ENCODE measurements around the gene CSRNP2.

Gene CSRNP2

DNA sequence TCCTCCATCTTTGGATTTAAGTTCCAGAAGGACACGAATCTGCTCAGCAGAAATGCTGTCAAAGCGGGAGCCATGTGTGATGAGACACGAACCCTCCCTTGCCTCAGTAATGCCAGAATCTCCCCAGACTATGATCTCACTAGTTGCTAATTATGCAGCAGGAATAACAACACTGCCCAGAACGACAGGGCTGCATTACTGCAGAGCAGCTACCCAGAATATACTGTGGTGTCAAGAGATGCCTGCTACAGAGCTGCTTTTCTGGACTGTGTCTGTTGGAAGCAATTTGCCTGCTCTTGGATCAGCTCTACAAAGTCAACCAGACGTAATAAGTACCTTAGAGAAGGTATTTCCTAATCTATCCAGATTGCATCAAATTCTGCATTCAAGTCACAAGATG is 5.5 kb downstream of the CSRNP2 start:
- DNase-seq = no peak

- no peak for DNase-seq
Measured at GRCh38 chr12:51076236-51076930, 7.0 kb downstream of the CSRNP2 start.

- DNase-seq = no peak
Measured at GRCh38 chr12:51075390-51075789, 8.0 kb downstream of the CSRNP2 start.

- no peak for DNase-seq
Measured at GRCh38 chr12:51071663-51072062, 11.7 kb downstream of the CSRNP2 start.

DNA sequence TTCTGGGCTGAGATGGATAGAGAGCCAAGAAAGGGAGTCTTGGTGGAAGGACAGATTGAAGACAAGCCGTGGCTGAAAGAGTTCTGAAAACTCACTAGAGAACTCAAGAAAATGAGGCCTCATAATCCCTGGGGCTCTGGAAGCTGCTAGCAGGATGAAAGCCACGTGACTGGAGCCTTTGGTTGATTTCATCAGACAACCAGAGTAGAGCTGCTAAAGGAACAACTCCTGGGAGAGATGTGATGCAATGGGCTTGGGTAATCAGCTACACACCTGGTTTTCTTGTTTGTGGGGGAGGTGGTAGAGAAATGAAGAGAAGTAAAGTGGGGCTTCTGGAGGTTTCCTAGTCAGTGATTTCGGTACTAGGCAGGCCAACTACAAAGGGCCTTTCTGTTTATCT is 13.4 kb downstream of the CSRNP2 start:
- no peak for DNase-seq

DNA sequence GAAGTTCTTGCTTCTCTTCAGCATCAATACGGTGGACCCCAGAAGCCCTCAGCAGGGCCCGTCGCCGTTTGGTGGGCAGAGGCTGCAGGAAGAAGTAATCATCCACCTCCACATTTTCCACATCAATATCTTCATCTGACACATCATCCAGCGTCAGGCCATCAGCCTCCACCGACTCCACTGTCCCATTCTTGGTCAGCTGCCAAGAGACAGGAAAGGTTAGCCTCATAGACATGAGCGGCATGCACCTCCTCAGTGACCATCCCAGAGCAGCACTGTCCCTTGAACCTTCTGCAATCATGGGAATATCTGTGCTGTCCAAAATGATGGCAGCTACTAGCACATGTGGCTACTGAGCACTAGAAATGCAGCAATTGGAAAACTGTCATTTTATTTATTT is 15.6 kb downstream of the CSRNP2 start:
- no peak for DNase-seq

DNA sequence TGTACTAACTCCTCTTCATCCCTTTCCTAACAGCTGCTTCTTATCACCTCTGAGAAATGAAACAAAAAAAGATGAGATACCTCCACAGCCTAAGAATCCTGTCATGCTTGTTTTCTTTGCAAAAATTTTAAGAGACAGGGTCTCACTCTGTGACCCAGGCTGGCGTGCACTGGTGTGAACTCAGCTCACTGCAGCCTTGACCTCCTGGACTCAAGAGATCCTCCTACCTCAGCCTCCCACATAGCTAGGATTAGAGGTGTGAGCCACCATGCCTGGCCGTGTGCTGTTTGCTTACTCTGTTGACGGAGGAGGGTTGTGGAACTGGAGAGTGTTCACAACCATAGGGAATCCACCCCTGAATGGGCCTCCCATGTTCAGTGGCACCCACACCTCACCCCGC is 16.2 kb downstream of the CSRNP2 start:
- DNase-seq = no peak

DNA sequence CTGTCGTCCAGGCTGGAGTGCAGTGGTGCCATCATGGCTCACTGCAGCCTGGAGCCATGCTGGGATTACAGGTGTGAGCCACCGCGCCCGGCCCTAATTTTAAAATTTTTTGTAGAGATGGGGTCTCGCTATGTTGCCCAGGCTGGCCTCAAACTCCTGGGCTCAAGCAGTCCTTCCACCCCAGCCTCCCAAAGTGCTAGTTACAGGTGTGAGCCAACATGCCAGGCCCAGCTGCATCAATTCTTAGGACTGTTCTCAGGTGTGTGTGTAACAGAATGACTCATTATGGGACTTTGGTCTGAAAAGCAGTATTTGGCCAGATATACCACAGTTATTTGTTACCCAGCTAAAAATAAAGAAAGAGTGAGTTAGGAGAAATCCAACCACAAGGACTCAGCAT is 17.9 kb downstream of the CSRNP2 start:
- no peak for DNase-seq

GRCh38 chr12:51062631-51063397 is 20.6 kb downstream of the CSRNP2 start:
- no peak for DNase-seq

DNA sequence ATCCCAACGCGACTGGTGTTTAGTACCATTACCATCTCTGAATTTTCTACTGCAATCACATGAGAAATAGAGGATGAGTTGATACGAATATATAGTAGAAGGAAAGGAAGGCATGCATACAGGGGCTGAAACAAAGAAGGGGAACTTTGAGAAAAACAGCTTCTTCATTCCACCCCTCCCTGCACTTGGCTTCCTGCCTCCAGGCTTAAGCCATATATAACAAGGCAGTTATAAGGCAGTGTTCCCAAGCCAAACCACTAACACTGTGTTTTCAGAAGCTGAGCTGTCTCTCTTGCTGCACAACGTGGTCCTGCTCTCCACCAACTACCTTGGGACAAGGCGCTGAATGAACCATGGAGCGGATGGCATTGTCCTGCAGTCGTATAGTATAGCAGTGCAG is 24.3 kb downstream of the CSRNP2 start:
- no peak for DNase-seq

GRCh38 chr12:51056242-51056641 is 27.2 kb downstream of the CSRNP2 start:
- no peak for DNase-seq

- DNase-seq = no peak
Measured at GRCh38 chr12:51055060-51055459, 28.3 kb downstream of the CSRNP2 start.

- DNase-seq = no peak
Measured at GRCh38 chr12:51051787-51052186, 31.6 kb downstream of the CSRNP2 start.

DNA sequence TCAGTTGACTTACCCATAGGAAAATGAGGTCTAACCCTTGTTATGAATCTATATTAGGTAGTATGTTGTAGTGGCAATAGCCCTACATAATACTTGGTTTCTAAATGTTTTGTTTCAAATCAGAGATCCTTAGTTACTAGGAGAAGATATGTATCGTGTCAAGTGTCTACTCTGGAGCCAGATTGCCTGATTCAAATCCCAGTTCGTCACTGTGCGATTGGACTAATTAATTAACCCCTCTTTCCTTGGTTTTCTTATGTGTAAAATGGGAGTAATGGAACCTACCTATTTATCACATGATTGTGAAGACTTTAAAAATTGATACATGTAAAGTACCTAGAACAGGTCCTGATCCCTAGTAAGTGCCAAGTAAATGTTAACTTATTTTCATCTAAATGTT is 33.9 kb downstream of the CSRNP2 start:
- no peak for DNase-seq

DNA sequence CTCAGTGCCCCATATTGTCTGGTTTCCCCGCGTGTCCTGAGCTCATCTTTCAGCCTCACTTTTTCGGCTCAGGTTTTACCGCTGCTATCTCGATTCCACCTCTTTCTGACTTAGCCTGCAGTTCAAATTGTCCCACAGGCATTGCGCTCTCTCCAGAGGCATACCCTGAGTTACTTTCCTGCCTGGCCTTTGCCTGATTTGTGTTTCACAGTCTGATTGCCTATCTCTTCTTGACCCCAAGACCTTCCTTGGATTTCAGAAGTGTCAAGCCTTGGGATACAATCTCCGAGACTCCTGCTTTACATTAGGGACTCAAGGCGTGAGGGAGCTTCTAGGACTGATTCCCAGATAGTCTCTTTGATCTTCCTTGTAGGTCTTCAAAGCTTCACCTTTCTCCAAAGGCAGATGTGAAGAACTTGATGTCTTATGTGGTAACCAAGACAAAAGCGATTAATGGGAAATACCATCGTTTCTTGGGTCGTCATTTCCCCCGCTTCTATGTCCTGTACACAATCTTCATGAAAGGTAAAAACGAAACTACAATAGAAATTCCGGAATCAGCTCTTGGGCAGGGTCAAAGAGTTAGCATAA is 34.6 kb downstream of the CSRNP2 start:
- DNase-seq = no peak

GRCh38 chr12:51047655-51048540 is 35.5 kb downstream of the CSRNP2 start, which contains the start of gene LETMD1:
TSS of gene LETMD1 (plus strand) at chr12:51048327. CDS start at chr12:51048357, 30 bp downstream.
- peak; percentile 95 for DNase-seq

DNA sequence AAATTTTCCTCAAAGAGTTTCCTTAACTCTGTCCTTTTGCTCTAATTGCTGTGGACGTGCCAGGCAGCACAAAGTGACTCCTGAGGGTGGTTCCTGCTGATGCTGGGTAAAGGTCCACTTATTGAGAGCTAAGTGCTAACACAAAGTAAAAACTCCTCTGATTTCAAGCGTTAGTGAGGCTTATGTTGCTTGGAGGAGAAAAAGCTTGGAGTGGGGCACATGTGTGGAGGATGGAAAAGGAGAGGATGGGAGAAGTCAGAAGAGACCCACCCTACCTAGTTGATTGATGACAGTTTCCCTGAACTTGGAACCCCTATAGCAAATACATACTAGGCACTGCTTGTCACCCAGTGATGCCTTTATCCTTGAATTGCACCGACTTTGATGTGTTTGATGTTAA is 47.1 kb downstream of the CSRNP2 start:
- DNase-seq = no peak

- no peak for DNase-seq
Measured at GRCh38 chr12:51033457-51034089, 49.8 kb downstream of the CSRNP2 start.

DNA sequence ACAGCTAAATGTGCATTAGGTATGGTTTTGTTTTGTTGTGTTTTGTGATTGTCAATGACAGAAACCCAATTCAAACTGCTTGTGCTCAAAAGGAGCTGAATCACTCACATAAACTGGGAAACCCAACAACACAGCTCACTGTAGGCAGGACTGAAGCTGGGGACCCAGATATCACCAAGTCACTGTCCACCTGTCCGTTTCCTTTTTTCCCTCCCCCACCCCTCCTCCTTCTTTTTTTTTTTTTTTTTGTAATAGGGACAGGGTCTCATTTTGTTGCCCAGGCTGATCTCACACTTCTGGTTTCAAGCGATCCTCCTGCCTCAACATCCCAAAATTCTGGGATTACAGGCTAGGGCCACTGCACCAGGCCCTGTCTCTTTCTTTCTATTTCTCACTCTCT is 50.3 kb downstream of the CSRNP2 start:
- no peak for DNase-seq

GRCh38 chr12:51028813-51029150 is 54.6 kb downstream of the CSRNP2 start:
- DNase-seq = no peak

DNA sequence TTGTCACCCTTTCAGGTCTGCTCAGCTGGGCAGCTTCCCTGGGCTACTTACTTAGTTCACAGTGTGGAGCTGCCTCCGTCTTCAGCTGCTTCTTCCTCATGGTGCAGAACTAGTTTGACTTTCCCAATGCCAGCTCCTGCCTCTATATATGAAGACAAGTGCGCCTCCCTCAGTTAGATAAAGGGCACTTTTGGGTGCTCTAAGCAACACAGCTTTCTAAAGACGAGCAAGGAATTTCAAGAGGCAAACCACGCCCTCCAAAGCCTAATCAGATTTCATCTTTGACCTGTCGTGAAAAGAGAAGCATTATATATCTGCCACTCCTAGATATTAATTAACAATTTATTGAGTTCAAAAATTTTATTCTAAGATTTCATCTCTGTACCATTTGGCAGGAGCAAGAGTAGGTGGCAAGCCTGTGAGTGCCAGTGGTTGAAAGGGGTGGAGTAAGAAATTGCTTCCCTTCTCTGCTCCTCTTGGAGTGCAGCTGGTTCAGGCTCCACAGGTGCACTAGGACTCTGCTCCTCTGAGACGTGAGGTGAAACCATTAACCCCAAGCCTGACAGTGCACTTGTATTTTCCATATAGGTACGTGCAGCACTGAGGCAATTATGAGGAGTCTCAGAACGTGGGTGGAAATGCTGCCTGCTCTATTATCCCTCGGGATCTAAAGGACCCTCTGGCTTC is 55.1 kb downstream of the CSRNP2 start:
- peak; percentile 53 for DNase-seq

- no peak for DNase-seq
Measured at GRCh38 chr12:51027342-51027835, 56.0 kb downstream of the CSRNP2 start.

All from NCI-H748 treated with DMSO at 0.1 percent for 48 hours (cell line).